ENCODE measurements around the gene MAPK11. TPM values are rescaled to one million over a fixed set of nuclear protein-coding genes. Genes with fewer than 3 reads are reported as not detected.

MAPK11 gene
- total RNA-seq, 1 donor from 2014 or later = 16.7 TPM

- DNase-seq (ENCODE audit: low spot score) = no peak
These were observed 20.6 kb downstream of the MAPK11 start for GRCh38 chr22:50249341-50250248.

DNA sequence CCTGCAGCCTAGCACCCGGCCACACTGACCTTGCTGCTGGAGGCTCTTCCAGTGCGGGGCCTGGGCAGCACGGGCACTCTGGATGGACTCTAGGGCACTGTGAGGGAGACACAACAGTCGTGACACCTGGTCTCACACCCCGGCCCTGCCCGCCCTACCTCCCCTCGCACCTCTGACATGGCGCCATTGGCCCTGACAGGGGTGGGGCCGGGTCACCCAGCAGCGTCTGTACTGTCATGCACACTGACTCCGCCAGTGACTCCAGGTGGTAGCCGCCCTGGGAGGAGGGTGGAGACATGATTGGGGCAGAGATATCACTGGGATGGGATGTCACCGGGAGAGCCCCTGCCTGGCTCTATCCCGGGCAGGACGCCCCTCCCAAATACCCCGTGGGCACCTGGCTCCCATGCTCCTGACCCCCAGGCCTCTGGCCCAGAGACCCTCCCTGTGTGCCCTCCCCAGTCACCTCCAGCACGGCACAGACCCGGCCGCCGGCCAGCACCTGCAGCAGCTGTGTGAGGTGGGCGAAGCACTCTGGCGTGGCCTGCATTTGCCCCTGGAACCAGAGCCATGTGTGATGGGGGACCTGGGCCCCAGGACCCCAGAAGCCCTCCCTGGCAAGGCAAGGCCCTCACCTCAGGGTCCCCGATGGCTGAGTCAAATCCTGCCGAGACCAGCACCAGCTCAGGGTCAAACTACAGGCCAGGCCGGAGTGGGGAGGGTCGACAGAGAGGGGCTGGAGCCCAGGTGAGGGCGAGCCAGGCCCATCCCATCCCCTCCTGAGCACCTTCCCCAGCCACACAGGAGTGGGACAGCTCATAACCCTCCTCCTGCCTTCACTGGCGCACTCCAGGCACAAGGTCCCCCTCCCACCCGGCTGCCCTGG is 21.7 kb downstream of the MAPK11 start:
- DNase-seq (ENCODE audit: low spot score) = no peak

DNA sequence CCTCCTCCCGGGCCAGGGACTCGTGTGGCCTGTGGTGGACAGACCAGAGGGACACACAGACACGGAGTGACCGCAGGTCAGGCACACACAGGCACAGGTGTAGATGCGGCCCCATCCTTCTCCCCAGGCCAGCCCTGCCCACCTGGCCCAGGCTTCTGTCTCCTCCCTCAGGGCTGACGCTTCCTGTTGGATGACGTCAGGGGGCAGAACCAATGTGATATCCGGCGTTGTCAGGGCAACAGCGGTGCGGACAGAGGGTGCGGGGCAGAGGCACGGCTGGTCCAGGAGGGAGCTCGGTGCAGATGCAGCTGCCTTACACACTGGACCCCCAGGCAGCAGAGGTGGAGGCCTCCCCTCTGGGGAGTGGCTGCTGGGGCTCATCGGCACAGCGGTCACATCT is 22.4 kb downstream of the MAPK11 start:
- peak; percentile 65 for DNase-seq (ENCODE audit: low spot score)

DNA sequence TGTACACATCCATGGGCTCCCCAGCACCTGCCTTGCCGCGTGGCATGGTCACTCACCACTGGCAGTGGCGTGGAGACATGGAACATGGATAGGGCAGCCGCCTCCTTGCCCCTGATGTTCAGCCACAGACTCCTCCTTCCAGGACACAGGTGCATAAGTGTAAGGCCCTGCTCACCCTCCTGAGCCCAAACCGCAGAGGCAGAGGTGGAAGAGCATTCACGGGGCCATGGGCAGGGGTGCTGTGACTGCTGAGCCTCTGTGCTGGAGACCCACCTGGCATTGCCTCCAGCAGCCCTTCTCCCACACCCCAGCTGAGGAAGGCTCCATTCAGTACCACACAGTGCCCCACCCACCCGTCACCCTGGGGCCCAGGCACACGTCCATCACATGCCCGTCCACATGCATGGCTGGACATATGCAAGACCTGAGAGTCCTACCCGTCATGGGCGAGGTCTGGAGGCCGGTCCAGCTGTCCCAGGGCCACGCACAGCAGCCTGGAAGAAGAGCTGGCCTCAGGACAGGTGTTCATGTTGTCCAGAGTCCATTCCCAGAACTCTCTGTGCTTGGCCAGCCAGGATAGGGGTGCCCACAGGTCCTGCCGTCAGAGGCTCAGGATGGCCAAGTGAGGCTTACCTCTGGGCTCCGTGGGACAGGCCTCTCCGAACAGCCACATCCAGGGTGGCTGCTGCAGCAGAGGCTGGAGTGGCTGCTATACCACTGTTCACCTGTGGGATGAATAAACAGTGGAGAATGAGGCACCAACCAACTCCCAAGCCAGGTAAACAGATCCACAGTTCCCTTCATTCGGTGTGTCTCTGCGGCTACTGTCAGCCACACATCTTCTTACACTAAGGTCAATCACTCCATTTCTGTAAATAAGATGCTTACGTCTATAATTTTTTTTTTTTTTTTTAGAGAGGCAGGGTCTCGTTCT is 23.7 kb downstream of the MAPK11 start:
- DNase-seq (ENCODE audit: low spot score) = no peak

DNA sequence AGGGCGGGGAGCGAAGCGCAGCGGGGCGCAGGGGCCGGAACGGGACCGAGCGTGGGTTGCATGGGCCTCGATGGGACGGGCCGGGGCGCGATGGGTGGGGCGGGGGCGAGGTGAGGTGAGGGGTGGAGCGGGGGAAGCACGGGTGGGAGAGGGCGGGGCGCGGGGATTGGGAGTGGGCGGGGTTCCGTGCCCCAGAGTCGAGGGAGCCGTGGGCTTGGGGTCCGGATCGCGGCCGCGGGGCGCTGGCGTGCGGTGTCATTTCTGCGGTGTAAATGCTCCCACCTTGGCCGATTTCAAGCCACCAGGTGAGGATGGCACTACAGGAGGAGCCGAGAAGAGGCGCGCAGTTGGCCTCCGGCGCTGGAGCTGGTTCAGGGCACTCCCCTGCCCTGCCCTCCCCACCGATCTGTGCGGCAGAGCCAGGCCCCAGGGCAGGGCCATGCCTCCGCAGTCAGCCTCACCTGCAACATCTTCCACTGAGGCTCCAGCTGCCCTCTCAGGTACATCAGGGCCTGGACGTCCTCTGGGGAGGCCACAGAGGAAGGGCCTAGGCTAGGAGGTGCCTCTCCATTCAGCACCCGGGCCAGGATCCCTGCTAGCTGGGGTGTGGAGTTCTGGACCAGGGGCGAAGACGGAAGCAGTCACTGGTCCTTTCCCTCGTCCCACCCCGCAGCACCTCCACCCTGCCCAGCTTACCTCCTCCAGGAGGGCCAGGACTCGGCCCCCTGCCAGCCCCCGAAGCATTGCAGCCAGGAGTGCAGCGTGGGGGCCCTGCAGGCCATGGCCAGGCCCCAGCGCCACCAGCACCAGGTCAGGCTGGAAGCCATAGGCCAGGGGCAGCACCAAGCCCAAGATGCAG is 24.7 kb downstream of the MAPK11 start:
- DNase-seq (ENCODE audit: low spot score) = no peak

GRCh38 chr22:50244420-50245213 is 25.6 kb downstream of the MAPK11 start, which contains the start of gene TUBGCP6:
TUBGCP6 (minus strand) TSS chr22:50245023; CDS start chr22:50244459, 564 bp downstream.
- peak; percentile 96 for DNase-seq (ENCODE audit: low spot score)

DNA sequence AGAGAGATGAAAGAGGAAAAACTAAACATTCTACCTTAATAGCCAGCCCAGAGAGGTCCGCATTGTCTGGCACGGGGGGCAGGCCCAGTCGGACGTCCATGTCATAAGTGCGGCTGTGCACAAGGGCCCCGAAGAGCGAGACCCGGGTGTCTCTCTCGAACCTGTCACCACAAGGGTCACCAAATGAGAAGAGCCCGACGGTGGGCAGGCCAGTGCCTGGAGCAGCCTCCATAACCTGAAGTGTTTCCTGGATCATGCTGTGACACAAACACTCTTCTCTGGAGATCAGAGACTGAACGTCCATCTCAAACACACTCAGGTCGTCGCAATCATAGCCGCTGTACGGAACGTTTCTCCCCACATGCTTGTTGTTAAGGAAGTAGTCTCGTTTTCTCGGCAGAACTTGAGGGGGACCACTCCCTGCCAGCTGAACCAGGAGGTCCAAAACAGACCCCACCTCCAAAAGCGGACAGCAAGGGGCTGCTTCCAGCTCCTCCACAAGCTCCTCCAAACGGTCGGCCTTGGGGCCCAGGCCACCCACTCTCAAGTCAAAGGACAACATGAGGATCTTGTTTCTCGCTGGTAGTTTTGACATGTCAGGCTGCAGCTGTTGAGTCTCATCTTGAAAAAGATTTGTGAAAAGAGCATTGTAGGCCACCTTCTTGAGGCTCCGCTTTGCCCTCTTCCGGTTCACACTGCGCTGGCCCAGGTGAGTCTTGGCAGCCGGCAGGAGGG is 26.3 kb downstream of the MAPK11 start:
- no peak for DNase-seq (ENCODE audit: low spot score)

DNA sequence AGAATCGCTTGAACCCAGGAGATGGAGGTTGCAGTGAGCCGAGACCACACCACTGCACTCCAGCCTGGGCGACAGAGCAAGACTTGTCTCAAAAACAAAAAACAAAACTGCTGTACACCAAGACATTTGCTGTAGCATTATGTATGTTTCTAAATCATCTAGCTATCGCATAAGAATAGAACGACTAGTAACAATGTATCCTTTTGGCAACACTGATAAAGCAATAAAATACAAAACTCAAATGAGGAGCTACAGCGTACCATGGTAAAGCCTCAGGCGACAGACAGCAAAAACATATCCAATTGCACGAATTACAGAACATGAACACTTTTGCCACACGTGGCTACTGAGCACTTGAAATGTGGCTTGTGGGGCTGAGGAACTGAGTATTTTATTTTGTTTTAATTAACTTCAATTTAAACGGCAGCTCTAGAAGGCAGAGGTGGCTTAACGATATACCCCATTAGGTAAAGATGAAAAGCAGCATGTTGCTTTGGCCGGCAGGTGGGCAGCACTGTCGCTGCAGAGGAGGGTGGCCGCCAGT is 27.7 kb downstream of the MAPK11 start:
- no peak for DNase-seq (ENCODE audit: low spot score)

- no peak for DNase-seq (ENCODE audit: low spot score)
These were observed 31.4 kb downstream of the MAPK11 start for GRCh38 chr22:50238755-50239154.

DNA sequence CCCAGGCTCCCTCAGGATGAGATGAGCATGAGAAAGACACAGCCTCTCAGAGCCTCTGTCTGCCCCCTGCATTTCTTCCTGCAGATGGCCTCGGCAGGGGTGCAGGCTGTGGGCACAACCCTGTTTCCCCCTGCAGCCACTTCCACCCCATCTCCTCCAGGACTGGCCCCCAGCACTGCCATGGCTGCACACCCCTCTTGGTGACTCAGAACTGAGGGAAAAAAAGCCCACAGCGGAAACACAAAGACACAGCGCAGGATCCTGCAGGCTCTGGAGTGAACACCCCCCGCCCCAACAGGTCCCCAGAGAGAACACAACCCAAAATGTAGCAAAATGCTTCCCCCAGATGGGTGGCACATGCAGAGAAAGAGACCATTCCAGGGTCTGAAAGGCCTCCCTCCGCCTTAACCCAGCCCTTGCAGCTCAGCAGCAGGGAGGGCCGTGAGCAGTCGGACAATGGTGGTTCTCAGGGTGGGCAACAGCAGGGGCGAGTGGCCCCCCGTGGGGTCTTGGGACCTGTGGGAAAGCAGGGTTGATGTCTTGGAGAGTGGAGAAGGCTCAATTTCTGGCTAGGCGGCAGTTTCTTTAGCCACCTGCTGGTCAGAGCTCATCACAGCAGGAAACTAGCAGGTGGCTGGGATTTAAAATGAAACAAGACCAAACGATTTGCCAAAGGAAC is 33.3 kb downstream of the MAPK11 start:
- DNase-seq (ENCODE audit: low spot score) = no peak

GRCh38 chr22:50233223-50233622 is 37.0 kb downstream of the MAPK11 start:
- DNase-seq (ENCODE audit: low spot score) = no peak

DNA sequence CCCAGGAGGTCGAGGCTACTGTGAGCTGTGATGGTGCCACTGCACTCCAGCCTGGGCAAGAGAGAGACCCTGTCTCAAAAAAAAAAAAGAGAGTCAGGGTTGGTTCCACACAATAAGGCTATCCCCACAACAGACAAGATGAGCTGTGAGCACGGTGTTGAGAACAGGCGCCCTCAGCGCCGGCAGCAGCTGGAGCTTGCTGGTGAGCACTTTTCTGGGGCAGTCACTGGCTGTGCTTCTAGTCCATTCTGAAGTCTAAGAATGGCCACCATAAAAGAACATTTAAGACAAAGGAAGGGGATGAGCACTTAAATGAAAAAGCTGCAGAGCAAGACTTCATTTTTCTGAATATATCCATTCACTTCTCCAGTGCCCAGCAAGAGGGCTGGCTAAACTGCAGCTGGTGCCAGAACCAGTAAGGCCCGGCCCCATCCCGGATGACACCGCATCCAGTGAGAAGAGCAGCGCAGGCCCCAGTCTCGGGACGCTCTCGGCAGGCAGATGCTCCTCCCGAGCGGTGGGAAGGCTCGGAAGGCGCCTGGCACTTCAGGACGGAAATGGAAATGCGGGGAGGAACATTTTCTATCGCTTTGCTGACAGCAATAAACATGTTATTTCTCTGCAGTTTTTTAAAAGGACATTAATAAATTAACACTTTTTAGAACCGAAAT is 37.6 kb downstream of the MAPK11 start:
- DNase-seq (ENCODE audit: low spot score) = no peak

- DNase-seq (ENCODE audit: low spot score) = no peak
These were observed 40.8 kb downstream of the MAPK11 start for GRCh38 chr22:50229370-50229769.

DNA sequence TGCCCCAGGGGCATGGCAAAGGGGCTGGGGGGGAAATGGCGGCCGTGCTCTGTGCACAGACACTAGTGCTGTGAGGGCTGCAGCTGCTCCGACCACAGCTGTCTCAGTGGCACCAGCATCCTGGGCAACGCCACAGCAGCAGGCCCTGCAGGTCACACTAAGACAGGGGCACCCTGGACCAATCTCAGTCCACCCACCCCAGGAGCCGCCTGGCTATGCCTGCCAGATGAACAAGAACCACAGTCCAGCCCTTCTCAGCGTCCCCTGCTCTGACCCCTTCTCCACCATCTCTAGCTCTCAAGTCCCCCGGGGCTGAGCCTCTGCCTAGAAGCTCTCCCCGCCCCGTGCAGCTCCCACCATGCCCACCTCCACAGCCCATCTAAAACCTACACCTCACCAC is 41.8 kb downstream of the MAPK11 start:
- DNase-seq (ENCODE audit: low spot score) = no peak

GRCh38 chr22:50227579-50228215 is 42.5 kb downstream of the MAPK11 start:
- no peak for DNase-seq (ENCODE audit: low spot score)

GRCh38 chr22:50226875-50227165 is 43.4 kb downstream of the MAPK11 start:
- no peak for DNase-seq (ENCODE audit: low spot score)

Measured in mucosa of gallbladder (tissue), 1 donor.